ENCODE results near the gene NKIRAS2.
A peak's percentile ranks its signal among the peaks of the same experiment; 100 is the strongest.

NKIRAS2 gene

DNA sequence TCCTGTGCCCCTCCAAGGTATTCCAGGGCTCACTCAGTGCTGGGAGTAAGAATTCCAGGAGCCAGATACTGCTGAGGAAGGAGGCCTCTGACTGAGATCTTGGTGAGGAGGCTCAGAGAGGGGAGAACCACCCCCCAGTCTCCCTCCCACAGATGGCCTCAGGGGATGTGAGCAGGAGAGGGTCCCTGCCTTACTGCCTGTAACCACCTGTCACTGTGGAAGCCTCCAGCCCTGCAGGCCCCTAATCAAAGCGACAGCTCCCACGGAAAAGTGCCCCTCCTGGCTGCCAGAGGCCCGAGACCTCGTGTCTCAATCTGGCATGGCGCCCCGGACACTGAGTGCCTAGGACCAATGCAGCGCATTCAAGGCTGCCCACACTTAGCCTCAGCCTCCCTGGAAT, 38.2 kb downstream of the NKIRAS2 start (continued):
- TF ChIP-seq, protein P1, sequence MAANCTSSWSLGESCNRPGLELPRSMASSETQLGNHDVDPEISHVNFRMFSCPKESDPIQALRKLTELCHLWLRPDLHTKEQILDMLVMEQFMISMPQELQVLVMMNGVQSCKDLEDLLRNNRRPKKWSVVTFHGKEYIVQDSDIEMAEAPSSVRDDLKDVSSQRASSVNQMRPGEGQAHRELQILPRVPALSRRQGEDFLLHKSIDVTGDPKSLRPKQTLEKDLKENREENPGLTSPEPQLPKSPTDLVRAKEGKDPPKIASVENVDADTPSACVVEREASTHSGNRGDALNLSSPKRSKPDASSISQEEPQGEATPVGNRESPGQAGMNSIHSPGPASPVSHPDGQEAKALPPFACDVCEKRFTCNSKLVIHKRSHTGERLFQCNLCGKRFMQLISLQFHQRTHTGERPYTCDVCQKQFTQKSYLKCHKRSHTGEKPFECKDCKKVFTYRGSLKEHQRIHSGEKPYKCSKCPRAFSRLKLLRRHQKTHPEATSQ (tag by site-specific recombination; IDR thresholded peaks at IDR 0.05): no peak
- TF ChIP-seq ZFHX2 (tag by site-specific recombination; conservative IDR thresholded peaks at IDR 0.05) (peak; percentile 34; the same call in 1 of the 2 replicates), ZBTB21 (tag by site-specific recombination; IDR thresholded peaks at IDR 0.05) (no peak), ZNF623 (tag by site-specific recombination; IDR thresholded peaks at IDR 0.05) (no peak), ZNF354C (tag by site-specific recombination; IDR thresholded peaks at IDR 0.05; ENCODE audit: borderline replicate concordance, low read depth) (no peak), KLF9 (tag by site-specific recombination; IDR thresholded peaks at IDR 0.05; ENCODE audit: low read depth) (no peak), ZBTB17 (tag by site-specific recombination; IDR thresholded peaks at IDR 0.05) (no peak), ZNF24 (tag by site-specific recombination; IDR thresholded peaks at IDR 0.05) (no peak), GLIS1 (tag by site-specific recombination; IDR thresholded peaks at IDR 0.05) (peak; percentile 79), ZNF16 (tag by site-specific recombination; IDR thresholded peaks at IDR 0.05; ENCODE audit: low read depth) (no peak), HOXA7 (CRISPR knock-in tag; IDR thresholded peaks at IDR 0.05; ENCODE audit: borderline replicate concordance) (no peak), ZBTB1 (tag by site-specific recombination; IDR thresholded peaks at IDR 0.05) (no peak), MYNN (tag by site-specific recombination; IDR thresholded peaks at IDR 0.05; ENCODE audit: borderline replicate concordance) (no peak), ZIC2 (tag by site-specific recombination; IDR thresholded peaks at IDR 0.05) (peak; percentile 66), HOXC10 (CRISPR knock-in tag; IDR thresholded peaks at IDR 0.05) (no peak), FEZF1 (tag by site-specific recombination; IDR thresholded peaks at IDR 0.05) (no peak)
- TF ChIP-seq, protein P2, sequence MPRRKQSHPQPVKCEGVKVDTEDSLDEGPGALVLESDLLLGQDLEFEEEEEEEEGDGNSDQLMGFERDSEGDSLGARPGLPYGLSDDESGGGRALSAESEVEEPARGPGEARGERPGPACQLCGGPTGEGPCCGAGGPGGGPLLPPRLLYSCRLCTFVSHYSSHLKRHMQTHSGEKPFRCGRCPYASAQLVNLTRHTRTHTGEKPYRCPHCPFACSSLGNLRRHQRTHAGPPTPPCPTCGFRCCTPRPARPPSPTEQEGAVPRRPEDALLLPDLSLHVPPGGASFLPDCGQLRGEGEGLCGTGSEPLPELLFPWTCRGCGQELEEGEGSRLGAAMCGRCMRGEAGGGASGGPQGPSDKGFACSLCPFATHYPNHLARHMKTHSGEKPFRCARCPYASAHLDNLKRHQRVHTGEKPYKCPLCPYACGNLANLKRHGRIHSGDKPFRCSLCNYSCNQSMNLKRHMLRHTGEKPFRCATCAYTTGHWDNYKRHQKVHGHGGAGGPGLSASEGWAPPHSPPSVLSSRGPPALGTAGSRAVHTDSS (tag by site-specific recombination; IDR thresholded peaks at IDR 0.05): no peak
- TF ChIP-seq, protein P3, sequence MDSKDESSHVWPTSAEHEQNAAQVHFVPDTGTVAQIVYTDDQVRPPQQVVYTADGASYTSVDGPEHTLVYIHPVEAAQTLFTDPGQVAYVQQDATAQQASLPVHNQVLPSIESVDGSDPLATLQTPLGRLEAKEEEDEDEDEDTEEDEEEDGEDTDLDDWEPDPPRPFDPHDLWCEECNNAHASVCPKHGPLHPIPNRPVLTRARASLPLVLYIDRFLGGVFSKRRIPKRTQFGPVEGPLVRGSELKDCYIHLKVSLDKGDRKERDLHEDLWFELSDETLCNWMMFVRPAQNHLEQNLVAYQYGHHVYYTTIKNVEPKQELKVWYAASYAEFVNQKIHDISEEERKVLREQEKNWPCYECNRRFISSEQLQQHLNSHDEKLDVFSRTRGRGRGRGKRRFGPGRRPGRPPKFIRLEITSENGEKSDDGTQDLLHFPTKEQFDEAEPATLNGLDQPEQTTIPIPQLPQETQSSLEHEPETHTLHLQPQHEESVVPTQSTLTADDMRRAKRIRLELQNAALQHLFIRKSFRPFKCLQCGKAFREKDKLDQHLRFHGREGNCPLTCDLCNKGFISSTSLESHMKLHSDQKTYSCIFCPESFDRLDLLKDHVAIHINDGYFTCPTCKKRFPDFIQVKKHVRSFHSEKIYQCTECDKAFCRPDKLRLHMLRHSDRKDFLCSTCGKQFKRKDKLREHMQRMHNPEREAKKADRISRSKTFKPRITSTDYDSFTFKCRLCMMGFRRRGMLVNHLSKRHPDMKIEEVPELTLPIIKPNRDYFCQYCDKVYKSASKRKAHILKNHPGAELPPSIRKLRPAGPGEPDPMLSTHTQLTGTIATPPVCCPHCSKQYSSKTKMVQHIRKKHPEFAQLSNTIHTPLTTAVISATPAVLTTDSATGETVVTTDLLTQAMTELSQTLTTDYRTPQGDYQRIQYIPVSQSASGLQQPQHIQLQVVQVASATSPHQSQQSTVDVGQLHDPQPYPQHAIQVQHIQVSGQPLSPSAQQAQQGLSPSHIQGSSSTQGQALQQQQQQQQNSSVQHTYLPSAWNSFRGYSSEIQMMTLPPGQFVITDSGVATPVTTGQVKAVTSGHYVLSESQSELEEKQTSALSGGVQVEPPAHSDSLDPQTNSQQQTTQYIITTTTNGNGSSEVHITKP (tag by site-specific recombination; IDR thresholded peaks at IDR 0.05): no peak
- TF ChIP-seq, protein P4, sequence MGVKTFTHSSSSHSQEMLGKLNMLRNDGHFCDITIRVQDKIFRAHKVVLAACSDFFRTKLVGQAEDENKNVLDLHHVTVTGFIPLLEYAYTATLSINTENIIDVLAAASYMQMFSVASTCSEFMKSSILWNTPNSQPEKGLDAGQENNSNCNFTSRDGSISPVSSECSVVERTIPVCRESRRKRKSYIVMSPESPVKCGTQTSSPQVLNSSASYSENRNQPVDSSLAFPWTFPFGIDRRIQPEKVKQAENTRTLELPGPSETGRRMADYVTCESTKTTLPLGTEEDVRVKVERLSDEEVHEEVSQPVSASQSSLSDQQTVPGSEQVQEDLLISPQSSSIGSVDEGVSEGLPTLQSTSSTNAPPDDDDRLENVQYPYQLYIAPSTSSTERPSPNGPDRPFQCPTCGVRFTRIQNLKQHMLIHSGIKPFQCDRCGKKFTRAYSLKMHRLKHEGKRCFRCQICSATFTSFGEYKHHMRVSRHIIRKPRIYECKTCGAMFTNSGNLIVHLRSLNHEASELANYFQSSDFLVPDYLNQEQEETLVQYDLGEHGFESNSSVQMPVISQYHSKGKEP (tag by site-specific recombination; IDR thresholded peaks at IDR 0.05): no peak
- TF ChIP-seq, protein P5, sequence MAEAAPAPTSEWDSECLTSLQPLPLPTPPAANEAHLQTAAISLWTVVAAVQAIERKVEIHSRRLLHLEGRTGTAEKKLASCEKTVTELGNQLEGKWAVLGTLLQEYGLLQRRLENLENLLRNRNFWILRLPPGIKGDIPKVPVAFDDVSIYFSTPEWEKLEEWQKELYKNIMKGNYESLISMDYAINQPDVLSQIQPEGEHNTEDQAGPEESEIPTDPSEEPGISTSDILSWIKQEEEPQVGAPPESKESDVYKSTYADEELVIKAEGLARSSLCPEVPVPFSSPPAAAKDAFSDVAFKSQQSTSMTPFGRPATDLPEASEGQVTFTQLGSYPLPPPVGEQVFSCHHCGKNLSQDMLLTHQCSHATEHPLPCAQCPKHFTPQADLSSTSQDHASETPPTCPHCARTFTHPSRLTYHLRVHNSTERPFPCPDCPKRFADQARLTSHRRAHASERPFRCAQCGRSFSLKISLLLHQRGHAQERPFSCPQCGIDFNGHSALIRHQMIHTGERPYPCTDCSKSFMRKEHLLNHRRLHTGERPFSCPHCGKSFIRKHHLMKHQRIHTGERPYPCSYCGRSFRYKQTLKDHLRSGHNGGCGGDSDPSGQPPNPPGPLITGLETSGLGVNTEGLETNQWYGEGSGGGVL (tag by site-specific recombination; IDR thresholded peaks at IDR 0.05): peak; percentile 65
- TF ChIP-seq, protein P6, sequence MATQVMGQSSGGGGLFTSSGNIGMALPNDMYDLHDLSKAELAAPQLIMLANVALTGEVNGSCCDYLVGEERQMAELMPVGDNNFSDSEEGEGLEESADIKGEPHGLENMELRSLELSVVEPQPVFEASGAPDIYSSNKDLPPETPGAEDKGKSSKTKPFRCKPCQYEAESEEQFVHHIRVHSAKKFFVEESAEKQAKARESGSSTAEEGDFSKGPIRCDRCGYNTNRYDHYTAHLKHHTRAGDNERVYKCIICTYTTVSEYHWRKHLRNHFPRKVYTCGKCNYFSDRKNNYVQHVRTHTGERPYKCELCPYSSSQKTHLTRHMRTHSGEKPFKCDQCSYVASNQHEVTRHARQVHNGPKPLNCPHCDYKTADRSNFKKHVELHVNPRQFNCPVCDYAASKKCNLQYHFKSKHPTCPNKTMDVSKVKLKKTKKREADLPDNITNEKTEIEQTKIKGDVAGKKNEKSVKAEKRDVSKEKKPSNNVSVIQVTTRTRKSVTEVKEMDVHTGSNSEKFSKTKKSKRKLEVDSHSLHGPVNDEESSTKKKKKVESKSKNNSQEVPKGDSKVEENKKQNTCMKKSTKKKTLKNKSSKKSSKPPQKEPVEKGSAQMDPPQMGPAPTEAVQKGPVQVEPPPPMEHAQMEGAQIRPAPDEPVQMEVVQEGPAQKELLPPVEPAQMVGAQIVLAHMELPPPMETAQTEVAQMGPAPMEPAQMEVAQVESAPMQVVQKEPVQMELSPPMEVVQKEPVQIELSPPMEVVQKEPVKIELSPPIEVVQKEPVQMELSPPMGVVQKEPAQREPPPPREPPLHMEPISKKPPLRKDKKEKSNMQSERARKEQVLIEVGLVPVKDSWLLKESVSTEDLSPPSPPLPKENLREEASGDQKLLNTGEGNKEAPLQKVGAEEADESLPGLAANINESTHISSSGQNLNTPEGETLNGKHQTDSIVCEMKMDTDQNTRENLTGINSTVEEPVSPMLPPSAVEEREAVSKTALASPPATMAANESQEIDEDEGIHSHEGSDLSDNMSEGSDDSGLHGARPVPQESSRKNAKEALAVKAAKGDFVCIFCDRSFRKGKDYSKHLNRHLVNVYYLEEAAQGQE (tag by site-specific recombination; IDR thresholded peaks at IDR 0.05): no peak
- TF ChIP-seq, protein P7, sequence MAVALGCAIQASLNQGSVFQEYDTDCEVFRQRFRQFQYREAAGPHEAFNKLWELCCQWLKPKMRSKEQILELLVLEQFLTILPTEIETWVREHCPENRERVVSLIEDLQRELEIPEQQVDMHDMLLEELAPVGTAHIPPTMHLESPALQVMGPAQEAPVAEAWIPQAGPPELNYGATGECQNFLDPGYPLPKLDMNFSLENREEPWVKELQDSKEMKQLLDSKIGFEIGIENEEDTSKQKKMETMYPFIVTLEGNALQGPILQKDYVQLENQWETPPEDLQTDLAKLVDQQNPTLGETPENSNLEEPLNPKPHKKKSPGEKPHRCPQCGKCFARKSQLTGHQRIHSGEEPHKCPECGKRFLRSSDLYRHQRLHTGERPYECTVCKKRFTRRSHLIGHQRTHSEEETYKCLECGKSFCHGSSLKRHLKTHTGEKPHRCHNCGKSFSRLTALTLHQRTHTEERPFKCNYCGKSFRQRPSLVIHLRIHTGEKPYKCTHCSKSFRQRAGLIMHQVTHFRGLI (tag by site-specific recombination; IDR thresholded peaks at IDR 0.05): no peak

Measured in HEK293 (cell line).